22Rv1 (cell line): ENCODE measurements around the gene SPON2.

ENCODE experiments used
- H3K27ac ChIP-seq: fragments of 450-650 bp; 2 replicates; pipeline ENCODE4 v1.5.1; 2017
- ZFX ChIP-seq: fragments of 450-650 bp; IDR thresholded peaks from 2 replicates; pipeline ENCODE4 v1.6.1; 2017; ENCODE audit warnings: antibody characterized with exemption, borderline replicate concordance
- TF ChIP-seq, protein P1 (sequence below): fragments of 450-650 bp; IDR thresholded peaks from 2 replicates; pipeline ENCODE4 v1.5.1; 2017; ENCODE audit warnings: mild to moderate bottlenecking

Gene SPON2

DNA sequence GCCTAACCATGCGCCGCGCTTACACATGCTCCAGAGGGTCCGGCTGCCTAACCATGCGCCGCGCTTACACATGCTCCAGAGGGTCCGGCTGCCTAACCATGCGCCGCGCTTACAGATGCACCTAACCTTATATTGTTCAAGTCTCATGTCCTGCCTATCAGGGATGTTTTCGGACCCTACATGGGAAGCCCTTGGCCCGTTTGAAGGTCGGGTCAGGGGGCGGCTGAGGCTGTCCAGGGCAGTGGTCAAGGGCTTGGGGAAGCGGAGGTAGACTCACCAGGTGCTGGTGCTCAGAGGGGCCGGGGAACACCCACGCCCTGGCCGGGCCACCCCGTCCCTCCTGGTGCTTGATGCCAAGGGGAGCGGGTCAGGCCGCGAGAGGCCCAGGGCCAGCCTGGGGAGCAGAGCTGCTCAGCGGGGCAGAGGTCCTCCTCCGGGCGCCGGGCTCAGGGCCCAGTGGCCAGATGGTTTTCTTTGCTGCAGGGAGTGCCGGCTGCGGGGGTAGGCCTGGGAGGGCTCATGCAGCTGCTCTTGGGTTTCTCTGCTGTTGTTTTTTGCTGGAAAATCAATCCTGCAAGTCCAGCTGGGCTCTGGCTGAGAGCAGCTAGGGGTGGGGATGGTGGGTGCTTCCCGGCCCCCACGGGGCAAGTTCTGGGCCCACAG, 35.4 kb upstream of the SPON2 start:
- TF ChIP-seq, protein P1, sequence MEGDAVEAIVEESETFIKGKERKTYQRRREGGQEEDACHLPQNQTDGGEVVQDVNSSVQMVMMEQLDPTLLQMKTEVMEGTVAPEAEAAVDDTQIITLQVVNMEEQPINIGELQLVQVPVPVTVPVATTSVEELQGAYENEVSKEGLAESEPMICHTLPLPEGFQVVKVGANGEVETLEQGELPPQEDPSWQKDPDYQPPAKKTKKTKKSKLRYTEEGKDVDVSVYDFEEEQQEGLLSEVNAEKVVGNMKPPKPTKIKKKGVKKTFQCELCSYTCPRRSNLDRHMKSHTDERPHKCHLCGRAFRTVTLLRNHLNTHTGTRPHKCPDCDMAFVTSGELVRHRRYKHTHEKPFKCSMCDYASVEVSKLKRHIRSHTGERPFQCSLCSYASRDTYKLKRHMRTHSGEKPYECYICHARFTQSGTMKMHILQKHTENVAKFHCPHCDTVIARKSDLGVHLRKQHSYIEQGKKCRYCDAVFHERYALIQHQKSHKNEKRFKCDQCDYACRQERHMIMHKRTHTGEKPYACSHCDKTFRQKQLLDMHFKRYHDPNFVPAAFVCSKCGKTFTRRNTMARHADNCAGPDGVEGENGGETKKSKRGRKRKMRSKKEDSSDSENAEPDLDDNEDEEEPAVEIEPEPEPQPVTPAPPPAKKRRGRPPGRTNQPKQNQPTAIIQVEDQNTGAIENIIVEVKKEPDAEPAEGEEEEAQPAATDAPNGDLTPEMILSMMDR: no peak
- TF ChIP-seq ZFX: no peak
- no peak overlapping the region for H3K27ac ChIP-seq

DNA sequence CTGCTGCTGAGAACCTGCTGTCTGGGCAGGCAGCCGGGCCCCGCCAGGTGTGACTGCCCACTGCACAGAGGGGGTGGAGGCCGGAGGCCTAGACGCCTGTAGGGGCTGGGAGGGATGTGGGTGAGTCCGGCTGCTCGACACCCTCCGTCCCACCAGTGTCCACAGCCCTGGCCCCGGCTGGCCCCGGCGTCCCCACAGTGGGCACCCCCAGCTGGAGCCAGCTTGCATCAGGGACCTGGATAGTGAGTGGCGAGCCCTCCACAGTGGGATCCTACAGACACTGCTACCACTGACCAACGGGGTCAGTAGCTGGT, 34.7 kb upstream of the SPON2 start:
- H3K27ac ChIP-seq: no peak overlapping the region
- TF ChIP-seq, protein P1: no peak
- TF ChIP-seq ZFX: no peak

DNA sequence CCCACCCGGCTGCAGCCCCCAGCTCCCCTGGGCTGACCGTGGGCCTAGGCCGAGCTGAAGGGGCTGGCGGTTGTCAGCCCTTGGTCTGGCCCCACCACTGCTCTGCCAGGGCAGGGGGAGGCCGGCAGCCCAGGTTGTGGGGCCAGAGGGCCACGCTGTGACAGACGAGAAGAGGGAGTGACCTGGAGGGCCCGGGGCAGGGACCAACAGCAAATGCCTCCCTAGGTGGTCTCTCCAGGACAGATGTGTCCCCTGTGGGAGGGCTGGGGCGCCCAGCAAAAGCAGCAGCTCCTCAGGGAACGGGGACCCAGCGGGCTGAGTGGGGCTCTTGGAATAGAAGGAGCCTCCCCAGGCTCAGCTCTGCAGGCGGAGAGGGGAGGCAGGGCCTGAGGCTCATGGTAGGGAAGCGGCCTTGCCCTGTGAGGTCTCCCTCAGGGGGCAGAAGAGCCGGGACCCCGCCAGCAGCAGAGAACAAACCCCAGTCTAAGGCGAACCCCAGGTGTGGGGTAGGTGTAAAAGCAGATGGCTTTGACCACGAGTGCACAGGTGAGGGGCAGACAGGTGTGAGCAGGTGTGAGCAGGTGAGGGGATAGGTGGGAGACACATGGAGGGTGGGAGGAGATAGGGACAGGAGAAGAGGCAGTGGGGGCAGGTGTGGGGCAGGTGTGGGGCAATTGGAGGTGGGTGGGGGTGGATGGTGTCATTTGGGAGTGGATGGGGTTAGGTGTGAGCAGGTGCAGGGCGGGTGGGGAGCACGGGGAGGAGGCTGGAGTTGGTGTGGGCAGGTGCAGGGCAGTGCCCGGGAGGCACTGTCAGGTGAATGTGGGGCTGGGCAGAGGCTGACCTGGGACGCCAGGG, 34.1 kb upstream of the SPON2 start:
- no peak for TF ChIP-seq ZFX
- TF ChIP-seq, protein P1: no peak
- H3K27ac ChIP-seq: no peak overlapping the region

DNA sequence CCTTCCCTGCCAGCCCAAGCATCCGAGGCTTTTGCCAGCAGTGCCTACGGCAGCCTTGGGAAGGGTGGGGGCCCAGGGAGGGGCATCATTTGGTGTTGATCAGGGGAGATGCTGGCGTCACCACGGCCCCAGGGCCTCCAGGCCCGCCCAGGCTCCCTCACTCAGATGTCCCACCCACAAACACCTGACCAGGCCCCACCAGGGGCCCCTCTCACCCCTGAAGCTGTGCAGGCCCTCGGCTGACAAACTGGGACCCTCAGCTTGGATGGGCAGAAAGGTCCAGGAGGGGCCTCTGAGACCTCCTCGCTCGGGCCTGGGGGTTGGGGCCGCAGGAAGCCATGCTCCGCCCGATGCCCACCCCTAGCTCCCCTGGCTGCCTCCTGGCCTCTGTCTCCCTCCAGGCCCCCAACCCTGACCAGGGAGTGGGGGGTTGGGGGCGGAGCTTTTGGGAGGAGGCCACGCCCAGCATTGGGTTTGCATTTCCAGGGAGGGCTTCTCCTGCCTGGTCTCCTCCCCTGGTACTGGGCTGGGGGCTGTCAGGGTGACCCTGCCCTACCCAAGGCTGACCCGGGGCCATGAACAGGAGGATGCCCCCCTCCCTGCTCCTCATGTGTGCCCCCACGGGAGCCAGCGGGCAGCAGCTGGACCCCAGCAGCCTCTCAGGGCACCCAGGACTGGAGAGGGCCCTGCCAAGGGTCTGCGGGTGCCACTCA, 33.4 kb upstream of the SPON2 start:
- no peak overlapping the region for H3K27ac ChIP-seq
- TF ChIP-seq, protein P1: no peak
- no peak for TF ChIP-seq ZFX

DNA sequence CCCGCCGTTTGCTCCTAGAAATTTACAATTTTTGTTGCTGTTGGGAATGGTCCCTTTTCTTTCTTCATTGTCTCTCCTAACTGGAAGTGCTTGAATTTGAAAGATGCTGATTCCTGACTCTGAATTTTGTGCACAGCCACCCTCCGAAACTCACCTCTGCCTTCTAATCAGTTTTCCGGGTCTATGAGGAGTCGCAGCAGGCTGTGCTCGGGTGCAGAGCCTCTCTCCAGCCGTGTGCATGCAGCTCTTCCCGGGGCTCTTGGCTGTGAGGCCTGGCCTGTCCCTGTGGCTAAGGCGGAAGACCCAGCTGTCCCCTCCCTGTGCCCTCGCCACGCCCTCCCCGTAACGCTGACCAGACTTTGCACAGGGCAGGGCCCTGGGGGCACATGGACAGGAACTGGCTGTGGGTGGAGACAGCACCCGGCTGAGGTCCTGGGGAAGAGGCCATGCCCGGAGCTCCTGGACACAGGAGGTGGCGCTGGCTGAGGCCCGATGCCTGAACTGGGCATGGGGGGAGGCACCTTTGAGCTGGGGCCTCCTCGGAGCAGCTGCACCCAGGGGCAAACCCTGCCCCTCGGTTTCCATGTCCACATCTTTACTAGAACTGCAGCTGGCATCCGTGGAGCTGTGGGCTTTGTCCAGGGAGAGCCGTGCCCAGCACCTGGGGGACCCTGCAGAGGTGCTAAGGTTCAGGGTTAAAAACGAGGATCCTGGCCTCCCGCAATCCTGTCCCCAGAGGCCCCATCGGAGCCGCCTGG, 32.6 kb upstream of the SPON2 start:
- TF ChIP-seq, protein P1: no peak
- TF ChIP-seq ZFX: no peak
- no peak overlapping the region for H3K27ac ChIP-seq

DNA sequence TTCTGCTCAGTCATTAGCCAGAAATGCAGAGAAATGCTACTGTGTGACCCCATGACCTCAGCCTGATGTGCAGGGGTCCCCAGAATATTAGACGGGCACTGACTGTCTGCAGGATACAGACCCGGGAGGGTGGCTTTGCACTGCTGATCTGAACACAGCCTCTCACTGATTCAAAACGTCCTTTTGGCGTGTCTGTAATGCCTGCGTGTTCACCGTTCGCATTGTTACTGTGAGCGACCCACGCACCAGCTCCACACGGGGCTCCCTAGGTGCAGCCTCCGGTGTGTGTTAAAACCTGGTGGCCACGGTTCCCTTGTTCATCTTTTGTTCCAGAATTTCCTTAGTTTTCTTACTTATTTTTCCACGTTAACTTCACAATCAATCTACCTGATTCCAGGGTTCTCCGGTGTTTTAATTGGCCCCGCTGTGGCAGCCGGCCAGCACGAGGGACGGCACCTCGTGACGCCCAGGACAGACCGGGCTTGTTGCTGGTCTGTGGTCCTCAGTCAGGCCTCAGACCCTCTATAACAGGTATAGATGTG, 32.0 kb upstream of the SPON2 start:
- no peak overlapping the region for H3K27ac ChIP-seq
- TF ChIP-seq ZFX: no peak
- TF ChIP-seq, protein P1: no peak
